H9 (cell line): Measurements from ENCODE around the gene GPR171. TPM values are rescaled to one million over a fixed set of nuclear protein-coding genes. Genes with fewer than 3 reads are reported as not detected.

ENCODE experiments used
- DNase-seq: peaks from one replicate; pipeline ENCODE4 v3.0.0-alpha.2; 2017
- H2AFZ ChIP-seq: one replicate; pipeline ENCODE4 v1.6.1; 2013; ENCODE audit warnings: mild to moderate bottlenecking, low read length, control low read depth, moderate library complexity
- H2AK5ac ChIP-seq: 2 replicates; pipeline ENCODE4 v1.6.1; 2013; ENCODE audit warnings: low read length, control low read depth, mixed read lengths; ENCODE audit not compliant: insufficient read length
- H2BK120ac ChIP-seq: one replicate; pipeline ENCODE4 v1.6.1; 2013; ENCODE audit warnings: low read depth, mild to moderate bottlenecking, low read length, control low read depth, inconsistent platforms; ENCODE audit not compliant: poor library complexity, severe bottlenecking
- H2BK12ac ChIP-seq: 2 replicates; pipeline ENCODE4 v1.6.1; 2013; ENCODE audit warnings: low read length, control low read depth, mixed read lengths, low read depth; ENCODE audit not compliant: insufficient read length
- H2BK15ac ChIP-seq: 2 replicates; pipeline ENCODE4 v1.6.1; 2013; ENCODE audit warnings: low read depth, low read length, control low read depth
- H2BK20ac ChIP-seq: one replicate; pipeline ENCODE4 v1.6.1; 2013; ENCODE audit warnings: low read depth, mild to moderate bottlenecking, low read length, control low read depth, inconsistent platforms; ENCODE audit not compliant: poor library complexity, severe bottlenecking
- H2BK5ac ChIP-seq: 2 replicates; pipeline ENCODE4 v1.6.1; 2013; ENCODE audit warnings: low read length, control low read depth, mixed read lengths; ENCODE audit not compliant: insufficient read length
- H3K14ac ChIP-seq: 2 replicates; pipeline ENCODE4 v1.6.1; 2013; ENCODE audit warnings: low read length, control low read depth; ENCODE audit not compliant: insufficient read depth
- H3K18ac ChIP-seq: 2 replicates; pipeline ENCODE4 v1.6.1; 2013; ENCODE audit warnings: low read depth, mild to moderate bottlenecking, mixed read lengths, low read length, control low read depth; ENCODE audit not compliant: insufficient read length
- H3K23ac ChIP-seq: 2 replicates; pipeline ENCODE4 v1.6.1; 2013; ENCODE audit warnings: low read length, control low read depth, mixed read lengths, low read depth; ENCODE audit not compliant: insufficient read length
- H3K23me2 ChIP-seq: 2 replicates; pipeline ENCODE4 v1.6.1; 2013; ENCODE audit warnings: low read depth, mild to moderate bottlenecking, mixed read lengths, low read length, control low read depth; ENCODE audit not compliant: insufficient read length, poor library complexity, severe bottlenecking
- H3K27ac ChIP-seq: 2 replicates; pipeline ENCODE4 v1.5.1; 2013; ENCODE audit warnings: low read length, control low read depth, mixed read lengths, low read depth; ENCODE audit not compliant: insufficient read length
- H3K27me3 ChIP-seq: 2 replicates; pipeline ENCODE4 v1.6.1; 2013; ENCODE audit warnings: low read length, control low read depth, inconsistent platforms; ENCODE audit not compliant: insufficient read depth
- H3K4ac ChIP-seq: 2 replicates; pipeline ENCODE4 v1.6.1; 2013; ENCODE audit warnings: low read depth, mild to moderate bottlenecking, control low read depth, inconsistent platforms, low read length, moderate library complexity
- H3K4me1 ChIP-seq: 2 replicates; pipeline ENCODE4 v1.6.1; 2013; ENCODE audit warnings: low read length, control low read depth, inconsistent platforms; ENCODE audit not compliant: insufficient read depth
- H3K4me2 ChIP-seq: 2 replicates; pipeline ENCODE4 v1.6.1; 2013; ENCODE audit warnings: low read length, control low read depth, mixed read lengths; ENCODE audit not compliant: insufficient read length, insufficient read depth
- H3K56ac ChIP-seq: 2 replicates; pipeline ENCODE4 v1.6.1; 2013; ENCODE audit warnings: low read depth, mild to moderate bottlenecking, mixed read lengths, low read length, control low read depth; ENCODE audit not compliant: insufficient read length
- H3K79me1 ChIP-seq: 2 replicates; pipeline ENCODE4 v1.6.1; 2013; ENCODE audit warnings: low read depth, mild to moderate bottlenecking, moderate library complexity, low read length, control low read depth, inconsistent platforms; ENCODE audit not compliant: insufficient read depth, poor library complexity, severe bottlenecking
- H3K79me2 ChIP-seq: 2 replicates; pipeline ENCODE4 v1.6.1; 2013; ENCODE audit warnings: low read length, control low read depth, inconsistent platforms; ENCODE audit not compliant: insufficient read depth
- H3K9ac ChIP-seq: 2 replicates; pipeline ENCODE4 v1.6.1; 2013; ENCODE audit warnings: low read length, control low read depth, mixed read lengths; ENCODE audit not compliant: insufficient read length; ENCODE audit errors: extremely low read depth
- H3K9me3 ChIP-seq: one replicate; pipeline ENCODE4 v1.6.1; 2013; ENCODE audit warnings: low read depth, low read length, inconsistent platforms; ENCODE audit not compliant: control insufficient read depth
- H3T11ph ChIP-seq: one replicate; pipeline ENCODE4 v1.6.1; 2013; ENCODE audit warnings: mild to moderate bottlenecking, low read length, control low read depth, inconsistent platforms
- H4K20me1 ChIP-seq: one replicate; pipeline ENCODE4 v1.6.1; 2013; ENCODE audit not compliant: control insufficient read depth, insufficient read length, insufficient read depth
- H4K5ac ChIP-seq: 2 replicates; pipeline ENCODE4 v1.6.1; 2013; ENCODE audit warnings: low read depth, mild to moderate bottlenecking, mixed read lengths, low read length, control low read depth; ENCODE audit not compliant: insufficient read length
- H4K8ac ChIP-seq: replicated peaks from 2 replicates; pipeline ENCODE4 v1.6.1; 2013; ENCODE audit warnings: low read length, control low read depth, mixed read lengths, low read depth; ENCODE audit not compliant: insufficient read length
- H4K91ac ChIP-seq: 2 replicates; pipeline ENCODE4 v1.6.1; 2013; ENCODE audit warnings: low read depth, mild to moderate bottlenecking, moderate library complexity, mixed read lengths, low read length, control low read depth; ENCODE audit not compliant: insufficient read length
- H3K27ac Mint-ChIP-seq, 3 experiments: 2 replicates in 2 of 3; 3 replicates in 1 of 3; pipeline ENCODE4 v1.8.0; 2020 to 2021; ENCODE audit warnings: mixed read lengths in 3 of 3, mild to moderate bottlenecking in 1 of 3, moderate library complexity in 1 of 3
- H3K27me3 Mint-ChIP-seq: 2 replicates; pipeline ENCODE4 v1.8.0; 2021; ENCODE audit warnings: low read depth, mild to moderate bottlenecking, moderate library complexity, mixed read lengths
- H3K36me3 Mint-ChIP-seq, 3 experiments: 2 replicates in 2 of 3; 3 replicates in 1 of 3; pipeline ENCODE4 v1.8.0; 2020 to 2021; ENCODE audit warnings: low read depth in 3 of 3, mixed read lengths in 3 of 3; ENCODE audit not compliant: insufficient read depth in 1 of 3
- H3K4me1 Mint-ChIP-seq, 2 experiments: 2 replicates each; pipeline ENCODE4 v1.8.0; 2020; ENCODE audit warnings: mixed read lengths in 2 of 2
- H3K4me3 Mint-ChIP-seq, 2 experiments: 2 replicates in 1 of 2; 3 replicates in 1 of 2; pipeline ENCODE4 v1.8.0; 2020 to 2021; ENCODE audit warnings: mild to moderate bottlenecking in 2 of 2, mixed read lengths in 2 of 2, moderate library complexity in 1 of 2
- H3K9me3 Mint-ChIP-seq, 2 experiments: 2 replicates in 1 of 2; 3 replicates in 1 of 2; pipeline ENCODE4 v1.8.0; 2020; ENCODE audit warnings: mild to moderate bottlenecking in 2 of 2, mixed read lengths in 2 of 2, moderate library complexity in 1 of 2
- WGBS: extraction: QIAGEN DNeasy Blood & Tissue Kit; methylation state at CpG from one replicate; pipeline ENCODE4 v1.1.7; 2013; ENCODE audit warnings: missing lambda C conversion rate, low lambda C conversion rate, mixed read lengths; ENCODE audit not compliant: insufficient read length; ENCODE audit errors: extremely low coverage; 5-methylcytosine and 5-hydroxymethylcytosine counted together
- total RNA-seq: library from RNA; stranded (reverse); gene quantifications from 2 replicates; pipeline ENCODE4 v1.2.1, GENCODE V29; 2021
- TF ChIP-seq, protein P1 (sequence below): fragments of 200-600 bp; sonication (generic); conservative IDR thresholded peaks from 3 replicates; pipeline ENCODE4 v1.8.0; 2021; ENCODE audit warnings: antibody characterized with exemption, mild to moderate bottlenecking

Gene GPR171
- total RNA-seq, 1 experiment from 2014 or later: not detected

DNA sequence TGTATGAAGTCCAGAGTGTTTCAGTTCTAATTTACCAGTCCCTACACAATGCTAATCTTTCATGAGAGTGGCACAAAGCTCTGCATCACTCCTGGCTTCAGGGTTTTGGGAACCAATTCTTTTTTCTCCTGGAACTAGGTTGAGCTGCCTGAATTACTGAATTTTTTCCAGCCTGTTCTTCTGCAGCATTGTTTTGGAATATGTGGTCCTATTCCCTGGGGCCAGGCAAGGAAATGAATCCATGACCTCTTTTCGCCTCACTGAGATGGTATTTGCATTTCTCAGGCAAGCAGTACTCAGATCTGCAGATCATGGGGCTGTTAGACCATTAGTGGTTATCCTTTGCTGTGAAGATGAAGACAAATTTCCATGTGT is 25.6 kb upstream of the GPR171 start:
- Histone ChIP-seq H4K91ac (no peak overlapping the region), H2AK5ac (no peak overlapping the region), H2BK120ac (no peak overlapping the region), H3K9ac (no peak overlapping the region), H3K4ac (no peak overlapping the region), H2BK12ac (no peak overlapping the region), H3K56ac (no peak overlapping the region), H4K20me1 (no peaks in the 10 kb centered on the region), H2AFZ (no peak overlapping the region), H3K27ac (no peak overlapping the region), H3K4me1 (peaks cover 7% of the 10 kb centered on the region; the same call in 1 of the 2 replicates), H3K14ac (no peak overlapping the region), H3K4me2 (no peak overlapping the region), H3T11ph (no peak overlapping the region), H2BK20ac (no peak overlapping the region), H3K23ac (no peak overlapping the region), H4K5ac (no peak overlapping the region), H3K18ac (no peak overlapping the region), H3K27me3 (no peaks in the 10 kb centered on the region), H3K79me1 (no peaks in the 10 kb centered on the region), H2BK15ac (no peak overlapping the region), H4K8ac (no peak overlapping the region), H2BK5ac (no peak overlapping the region), H3K23me2 (no peaks in the 10 kb centered on the region), H3K79me2 (no peaks in the 10 kb centered on the region), H3K9me3 (no peaks in the 10 kb centered on the region)
- peaks cover 0 to 3% of the 10 kb centered on the region in 2 experiments; a peak in 1 of 5 replicates for H3K9me3 Mint-ChIP-seq
- H3K4me1 Mint-ChIP-seq: peaks cover 27 to 29% of the 10 kb centered on the region in 2 experiments
- no peaks in the 10 kb centered on the region for H3K27me3 Mint-ChIP-seq
- H3K4me3 Mint-ChIP-seq: no peak overlapping the region
- peak overlapping the region; percentile 54 to 84 (median 66); a peak in 3 of 7 replicates for H3K27ac Mint-ChIP-seq
- TF ChIP-seq, protein P1, sequence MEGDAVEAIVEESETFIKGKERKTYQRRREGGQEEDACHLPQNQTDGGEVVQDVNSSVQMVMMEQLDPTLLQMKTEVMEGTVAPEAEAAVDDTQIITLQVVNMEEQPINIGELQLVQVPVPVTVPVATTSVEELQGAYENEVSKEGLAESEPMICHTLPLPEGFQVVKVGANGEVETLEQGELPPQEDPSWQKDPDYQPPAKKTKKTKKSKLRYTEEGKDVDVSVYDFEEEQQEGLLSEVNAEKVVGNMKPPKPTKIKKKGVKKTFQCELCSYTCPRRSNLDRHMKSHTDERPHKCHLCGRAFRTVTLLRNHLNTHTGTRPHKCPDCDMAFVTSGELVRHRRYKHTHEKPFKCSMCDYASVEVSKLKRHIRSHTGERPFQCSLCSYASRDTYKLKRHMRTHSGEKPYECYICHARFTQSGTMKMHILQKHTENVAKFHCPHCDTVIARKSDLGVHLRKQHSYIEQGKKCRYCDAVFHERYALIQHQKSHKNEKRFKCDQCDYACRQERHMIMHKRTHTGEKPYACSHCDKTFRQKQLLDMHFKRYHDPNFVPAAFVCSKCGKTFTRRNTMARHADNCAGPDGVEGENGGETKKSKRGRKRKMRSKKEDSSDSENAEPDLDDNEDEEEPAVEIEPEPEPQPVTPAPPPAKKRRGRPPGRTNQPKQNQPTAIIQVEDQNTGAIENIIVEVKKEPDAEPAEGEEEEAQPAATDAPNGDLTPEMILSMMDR: no peak
- DNase-seq: no peak
- WGBS: no CpG with 5 or more reads among the region's 1 CpG
- peaks cover 5 to 6% (median 6%) of the 10 kb centered on the region in 3 experiments; a peak in 5 of 7 replicates for H3K36me3 Mint-ChIP-seq
